ENCODE data around the gene E2F4. TPM values are rescaled to one million over a fixed set of nuclear protein-coding genes. Genes with fewer than 3 reads are reported as not detected.

E2F4 gene
- total and polyA plus RNA-seq, 10 of the 15 experiments (the other 5 are each of a cell fraction or from before 2014, with no cell fraction given), result 11.7 to 132 (median 95.9) TPM

- intact Hi-C loops (cut with micrococcal nuclease; ENCODE audit: unreplicated experiment), result no loop called here
- Histone ChIP-seq H3K4me3 (no peak overlapping the region), H3K27ac (ENCODE audit: control insufficient read depth, insufficient read depth) (no peak overlapping the region), H3K9me3 (replicated peaks; ENCODE audit: control insufficient read depth, insufficient read depth, low read length) (no peaks in the 10 kb centered on the region), H3K9ac (ENCODE audit: control insufficient read depth, insufficient read depth, low read length) (no peak overlapping the region), H3K27me3 (replicated peaks in 1 of 2; ENCODE audit: control insufficient read depth in 2 of 2, insufficient read depth in 2 of 2, low read length in 1 of 2) (no peaks in the 10 kb centered on the region), H3K4me2 (ENCODE audit: control insufficient read depth, insufficient read depth) (no peak overlapping the region), H3K79me2 (ENCODE audit: control insufficient read depth, insufficient read depth, low read length) (no peaks in the 10 kb centered on the region), H4K20me1 (ENCODE audit: control insufficient read depth, insufficient read depth) (no peaks in the 10 kb centered on the region), H3K36me3 (ENCODE audit: control insufficient read depth in 2 of 2, insufficient read depth in 2 of 2, low read length in 1 of 2) (peaks cover 8 to 37% of the 10 kb centered on the region in 2 experiments; a peak in 3 of 4 replicates), H3K4me1 (ENCODE audit: control insufficient read depth, insufficient read depth, low read length) (no peaks in the 10 kb centered on the region), H2AFZ (ENCODE audit: control insufficient read depth, low read depth, low read length) (no peak overlapping the region)
- ChIA-PET RAD21 (ENCODE audit: unreplicated experiment) (interaction anchor here (1.0 kb wide), 1 partner anchor 9 kb away, joined by 3 read pairs; no protein-coding TSS in a partner anchor), SMC1A (ENCODE audit: uncharacterized antibody, unreplicated experiment) (no interaction called here), CTCF (interaction anchor here (0.6 kb wide), 1 partner anchor 74 kb away, joined by 3 read pairs; no protein-coding TSS in a partner anchor), POLR2A (interaction anchor here (1.2 kb wide), 1 partner anchor 9 kb away, joined by 5 read pairs; no protein-coding TSS in a partner anchor)
- WGBS (ENCODE audit: insufficient coverage, insufficient replicate concordance, low lambda C conversion rate, missing lambda C conversion rate), result 98% methylated on average over 12 of the region's 12 CpGs
- FAIRE-seq, result no peak
- no peak for ATAC-seq
- no peak for DNase-seq (ENCODE audit: low read depth, low spot score)
- in situ Hi-C loops (cut with MboI), result no loop called here
- TF ChIP-seq IRF3 (IDR thresholded peaks at IDR 0.05) (no peak), POLR2AphosphoS2 (IDR thresholded peaks at IDR 0.05; ENCODE audit: low read depth, low read length) (no peak), DPF2 (IDR thresholded peaks at IDR 0.05) (no peak), CTCF (IDR thresholded peaks at IDR 0.05 in 2 of 3, conservative IDR thresholded peaks at IDR 0.05 in 1 of 3; ENCODE audit: control insufficient read depth in 2 of 3, extremely low read depth in 1 of 3, insufficient read depth in 1 of 3, low read depth in 3 of 3, low read length in 3 of 3) (no peak), CBX5 (IDR thresholded peaks at IDR 0.05; ENCODE audit: low read depth) (no peak), EP300 (IDR thresholded peaks at IDR 0.05; ENCODE audit: borderline replicate concordance in 1 of 2, control insufficient read depth in 1 of 2, low read depth in 2 of 2, low read length in 2 of 2) (no peak), E4F1 (IDR thresholded peaks at IDR 0.05; ENCODE audit: borderline replicate concordance, partially characterized antibody) (no peak), RFX5 (IDR thresholded peaks at IDR 0.05; ENCODE audit: low read depth, low read length) (no peak), ZBTB4 (CRISPR knock-in tag; IDR thresholded peaks at IDR 0.05) (no peak), PKNOX1 (IDR thresholded peaks at IDR 0.05) (no peak), WRNIP1 (IDR thresholded peaks at IDR 0.05; ENCODE audit: borderline replicate concordance, low read depth, low read length) (no peak)
- no TSS peak for BruUV-seq (replicated peaks)
These were observed 10.5 kb downstream of the E2F4 start for GRCh38 chr16:67202426-67202825.
